ENCODE results near the gene PRSS53.

The PRSS53 gene

GRCh38 chr16:31081428-31082351 lies 7.1 kb downstream of the PRSS53 start:
- TF ChIP-seq CTCF (IDR thresholded peaks at IDR 0.05): no peak

DNA sequence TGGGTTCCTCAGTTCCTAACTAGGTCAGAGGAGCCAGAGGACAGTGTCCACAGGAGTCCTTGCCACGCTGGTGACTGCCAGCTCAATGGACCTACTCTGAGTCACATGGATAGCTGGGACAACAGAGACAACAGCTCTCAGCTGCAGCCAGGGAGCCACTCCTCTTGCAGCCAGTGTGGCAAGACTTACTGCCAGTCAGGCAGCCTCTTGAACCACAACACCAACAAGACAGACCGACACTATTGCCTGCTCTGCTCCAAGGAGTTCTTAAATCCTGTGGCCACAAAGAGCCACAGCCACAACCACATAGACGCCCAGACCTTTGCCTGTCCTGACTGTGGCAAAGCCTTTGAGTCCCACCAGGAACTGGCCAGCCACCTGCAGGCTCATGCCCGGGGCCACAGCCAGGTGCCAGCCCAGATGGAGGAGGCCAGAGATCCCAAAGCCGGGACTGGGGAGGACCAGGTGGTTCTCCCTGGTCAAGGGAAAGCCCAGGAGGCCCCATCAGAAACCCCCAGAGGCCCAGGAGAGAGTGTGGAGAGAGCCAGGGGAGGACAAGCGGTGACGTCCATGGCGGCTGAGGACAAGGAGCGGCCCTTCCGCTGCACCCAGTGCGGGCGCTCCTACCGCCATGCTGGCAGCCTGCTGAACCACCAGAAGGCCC lies 7.9 kb downstream of the PRSS53 start:
- TF ChIP-seq CTCF (IDR thresholded peaks at IDR 0.05): no peak

- TF ChIP-seq CTCF (IDR thresholded peaks at IDR 0.05): no peak
Observed at GRCh38 chr16:31080035-31080629, 8.6 kb downstream of the PRSS53 start.

DNA sequence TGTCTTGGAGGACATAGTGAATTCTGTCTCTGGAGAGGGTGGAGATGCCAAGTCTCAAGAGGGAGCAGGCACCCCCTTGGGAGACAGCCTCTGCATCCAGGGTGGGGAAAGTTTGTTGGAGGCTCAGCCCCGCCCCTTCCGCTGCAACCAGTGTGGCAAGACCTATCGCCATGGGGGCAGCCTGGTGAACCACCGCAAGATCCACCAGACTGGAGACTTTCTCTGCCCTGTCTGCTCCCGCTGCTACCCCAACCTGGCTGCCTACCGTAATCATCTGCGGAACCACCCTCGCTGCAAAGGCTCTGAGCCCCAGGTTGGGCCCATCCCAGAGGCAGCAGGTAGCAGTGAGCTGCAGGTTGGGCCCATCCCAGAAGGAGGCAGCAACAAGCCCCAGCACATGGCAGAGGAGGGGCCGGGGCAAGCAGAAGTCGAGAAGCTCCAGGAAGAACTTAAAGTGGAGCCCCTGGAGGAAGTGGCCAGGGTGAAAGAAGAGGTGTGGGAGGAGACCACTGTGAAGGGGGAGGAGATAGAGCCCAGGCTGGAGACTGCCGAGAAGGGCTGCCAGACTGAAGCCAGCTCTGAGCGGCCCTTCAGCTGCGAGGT lies 9.3 kb downstream of the PRSS53 start:
- no peak for TF ChIP-seq CTCF (IDR thresholded peaks at IDR 0.05)

- TF ChIP-seq CTCF (IDR thresholded peaks at IDR 0.05): no peak
Observed at GRCh38 chr16:31078597-31079341, 10.0 kb downstream of the PRSS53 start.

DNA sequence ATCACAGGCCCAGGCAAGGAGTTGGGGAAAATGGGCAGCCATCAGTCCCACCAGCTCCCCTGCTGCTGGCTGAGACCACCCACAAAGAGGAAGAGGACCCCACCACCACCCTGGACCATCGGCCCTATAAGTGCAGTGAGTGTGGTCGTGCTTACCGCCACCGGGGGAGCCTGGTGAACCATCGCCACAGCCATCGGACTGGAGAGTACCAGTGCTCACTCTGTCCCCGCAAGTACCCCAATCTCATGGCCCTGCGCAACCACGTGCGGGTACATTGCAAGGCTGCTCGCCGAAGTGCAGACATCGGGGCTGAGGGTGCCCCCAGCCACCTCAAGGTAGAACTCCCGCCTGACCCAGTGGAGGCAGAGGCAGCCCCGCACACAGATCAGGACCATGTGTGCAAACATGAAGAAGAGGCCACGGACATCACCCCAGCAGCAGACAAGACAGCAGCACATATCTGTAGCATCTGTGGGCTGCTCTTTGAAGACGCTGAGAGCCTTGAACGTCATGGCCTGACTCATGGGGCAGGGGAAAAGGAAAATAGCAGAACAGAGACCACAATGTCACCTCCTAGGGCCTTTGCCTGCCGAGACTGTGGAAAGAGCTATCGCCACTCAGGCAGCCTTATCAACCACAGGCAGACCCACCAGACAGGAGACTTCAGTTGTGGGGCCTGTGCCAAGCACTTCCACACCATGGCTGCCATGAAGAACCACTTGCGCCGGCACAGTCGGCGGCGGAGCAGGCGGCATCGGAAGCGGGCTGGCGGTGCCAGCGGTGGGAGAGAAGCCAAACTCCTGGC lies 10.9 kb downstream of the PRSS53 start:
- no peak for TF ChIP-seq CTCF (IDR thresholded peaks at IDR 0.05)
